CD14-positive monocyte (primary cell): ENCODE data around the gene CLCF1. TPM values are rescaled to one million over a fixed set of nuclear protein-coding genes. Genes with fewer than 3 reads are reported as not detected.

Source experiments
- DNase-seq, 3 donors: peaks; one replicate each; pipeline ENCODE4 v3.0.0-alpha.2; 2011 to 2022
- H2AFZ ChIP-seq: 2 replicates; pipeline ENCODE4 v1.6.0; 2012; ENCODE audit warnings: mild to moderate bottlenecking, low read depth, low read length, inconsistent platforms; ENCODE audit not compliant: insufficient read depth, poor library complexity, severe bottlenecking
- H3K27ac ChIP-seq, 2 donors: 1 replicate in 1 of 2; 2 replicates in 1 of 2; pipeline ENCODE4 v1.5.1; 2012 to 2013; ENCODE audit warnings: low read length in 2 of 2, control low read depth in 1 of 2, inconsistent platforms in 1 of 2, low read depth in 1 of 2, mild to moderate bottlenecking in 1 of 2
- H3K27me3 ChIP-seq, 2 donors: one replicate each; pipeline versions ENCODE4 v1.6.0 to v1.6.1; 2011 to 2013; ENCODE audit warnings: low read length in 2 of 2; ENCODE audit not compliant: control insufficient read depth in 2 of 2, insufficient read depth in 2 of 2
- H3K36me3 ChIP-seq, 2 donors: replicated peaks in 1 of 2; 1 replicate in 1 of 2; 2 replicates in 1 of 2; pipeline versions ENCODE4 v1.5.1 to v1.6.1; 2012 to 2013; ENCODE audit warnings: low read length in 2 of 2, control low read depth in 1 of 2, inconsistent platforms in 1 of 2, mild to moderate bottlenecking in 1 of 2; ENCODE audit not compliant: insufficient read depth in 2 of 2, control insufficient read depth in 1 of 2
- H3K4me1 ChIP-seq, 2 donors: 1 replicate in 1 of 2; 2 replicates in 1 of 2; pipeline versions ENCODE4 v1.5.1 to v1.6.1; 2012 to 2013; ENCODE audit warnings: low read length in 2 of 2, control low read depth in 1 of 2, inconsistent platforms in 1 of 2, mild to moderate bottlenecking in 1 of 2, moderate library complexity in 1 of 2; ENCODE audit not compliant: insufficient read depth in 2 of 2, control insufficient read depth in 1 of 2
- H3K4me2 ChIP-seq: replicated peaks from 2 replicates; pipeline ENCODE3; 2012; ENCODE audit warnings: low read length, moderate library complexity, mild to moderate bottlenecking; ENCODE audit not compliant: poor library complexity, severe bottlenecking; ENCODE audit errors: extremely low read depth
- H3K4me3 ChIP-seq, 3 experiments: fragments of 200-600 bp in 1 of 3; sonication (generic) in 1 of 3; replicated peaks in 1 of 3; 1 replicate in 2 of 3; 2 replicates in 1 of 3; pipeline ENCODE4 v1.5.1; 2011 to 2013; ENCODE audit warnings: low read length in 3 of 3, mild to moderate bottlenecking in 3 of 3, control low read depth in 2 of 3, low read depth in 2 of 3, inconsistent platforms in 1 of 3, moderate library complexity in 1 of 3
- H3K79me2 ChIP-seq: 2 replicates; pipeline ENCODE4 v1.6.0; 2012; ENCODE audit warnings: mild to moderate bottlenecking, control low read depth, inconsistent platforms, low read length, moderate library complexity; ENCODE audit not compliant: insufficient read depth
- H3K9ac ChIP-seq: 2 replicates; pipeline ENCODE4 v1.6.0; 2017; ENCODE audit warnings: low read length, mild to moderate bottlenecking; ENCODE audit not compliant: insufficient read depth, poor library complexity, severe bottlenecking
- H3K9me3 ChIP-seq, 2 donors: replicated peaks in 1 of 2; 1 replicate in 1 of 2; 2 replicates in 1 of 2; pipeline versions ENCODE4 v1.5.1 to v1.6.1; 2012 to 2013; ENCODE audit warnings: low read length in 2 of 2, control low read depth in 1 of 2; ENCODE audit not compliant: control insufficient read depth in 1 of 2, insufficient read depth in 1 of 2
- H4K20me1 ChIP-seq: 2 replicates; pipeline ENCODE4 v1.6.0; 2012; ENCODE audit warnings: mild to moderate bottlenecking, low read length, control low read depth, moderate library complexity; ENCODE audit not compliant: insufficient read depth
- H3K27ac Mint-ChIP-seq, 7 donors: one replicate each; pipeline ENCODE4 v1.8.0; 2020; ENCODE audit warnings: mild to moderate bottlenecking in 7 of 7, mixed read lengths in 7 of 7, moderate library complexity in 6 of 7, inconsistent platforms in 2 of 7
- H3K27me3 Mint-ChIP-seq, 3 donors: one replicate each; pipeline ENCODE4 v1.8.0; 2021 to 2022; ENCODE audit warnings: low read depth in 3 of 3, mild to moderate bottlenecking in 3 of 3, mixed read lengths in 3 of 3, moderate library complexity in 3 of 3, inconsistent platforms in 1 of 3
- H3K36me3 Mint-ChIP-seq, 2 donors: one replicate each; pipeline ENCODE4 v1.8.0; 2020; ENCODE audit warnings: mixed read lengths in 2 of 2, inconsistent platforms in 1 of 2, mild to moderate bottlenecking in 1 of 2
- H3K4me1 Mint-ChIP-seq: one replicate; pipeline ENCODE4 v1.8.0; 2020; ENCODE audit warnings: mild to moderate bottlenecking, mixed read lengths
- H3K4me3 Mint-ChIP-seq, 2 donors: one replicate each; pipeline ENCODE4 v1.8.0; 2020; ENCODE audit warnings: mild to moderate bottlenecking in 2 of 2, mixed read lengths in 2 of 2, moderate library complexity in 1 of 2
- H3K9me3 Mint-ChIP-seq, 7 donors: one replicate each; pipeline ENCODE4 v1.8.0; 2020 to 2022; ENCODE audit warnings: mixed read lengths in 7 of 7, mild to moderate bottlenecking in 6 of 7, moderate library complexity in 6 of 7, inconsistent platforms in 2 of 7
- WGBS: methylation state at CpG from one replicate; pipeline ENCODE4 v1.1.5; 2013; ENCODE audit warnings: missing lambda C conversion rate; ENCODE audit not compliant: insufficient coverage; 5-methylcytosine and 5-hydroxymethylcytosine counted together
- intact Hi-C, 2 donors: fragments of 100-400 bp; cut with micrococcal nuclease; formaldehyde crosslinking; loops; one replicate each; pipeline versions ENCODE4 v1.15.0 to v1.15.1; 2023
- polyA plus RNA-seq, 3 donors: library from polyadenylated mRNA; depleted of rRNA in 1 of 3; unstranded in 2 of 3; stranded (reverse) in 1 of 3; fragments of 300-500 nt in 2 of 3; fragments of >200 nt in 1 of 3; fragmentation: Illumina TruSeq in 2 of 3; gene quantifications; 1 replicate in 2 of 3; 2 replicates in 1 of 3; pipeline ENCODE4 v1.2.3, GENCODE V29; 2012 to 2021
- TF ChIP-seq, protein P1 (sequence below): fragments of 200-600 bp; IDR thresholded peaks from one replicate; pipeline ENCODE4 v1.8.0; 2022; ENCODE audit warnings: antibody characterized with exemption, mild to moderate bottlenecking

Gene CLCF1
- polyA plus RNA-seq, 3 donors = 0.44 to 14.8 (median 0.94) TPM

DNA sequence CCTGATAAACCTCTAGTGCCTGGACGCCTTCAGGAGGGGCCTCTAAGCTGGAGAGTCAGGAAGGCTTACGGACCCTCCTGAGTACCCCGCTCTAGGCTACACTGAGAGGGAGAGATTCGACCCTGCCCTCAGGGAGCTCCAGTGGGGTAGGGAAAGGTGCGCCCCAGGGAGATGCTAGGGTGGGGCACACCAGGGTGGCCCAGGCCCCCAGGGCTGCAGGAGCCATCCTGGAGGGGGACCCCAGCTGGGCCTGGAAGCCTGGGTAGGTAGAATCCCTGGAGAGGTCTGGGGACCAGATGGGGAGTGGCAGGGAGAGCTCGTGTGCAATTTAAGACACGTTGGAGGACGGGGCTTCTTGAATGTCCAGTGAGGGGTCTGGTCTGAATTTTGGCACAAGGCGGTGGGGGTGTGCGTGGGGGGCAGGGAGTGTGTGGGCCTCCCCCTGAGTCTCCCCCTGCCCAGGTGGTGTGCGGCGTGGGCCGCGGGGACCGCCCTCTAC lies 46.8 kb upstream of the CLCF1 start:
- TF ChIP-seq, protein P1, sequence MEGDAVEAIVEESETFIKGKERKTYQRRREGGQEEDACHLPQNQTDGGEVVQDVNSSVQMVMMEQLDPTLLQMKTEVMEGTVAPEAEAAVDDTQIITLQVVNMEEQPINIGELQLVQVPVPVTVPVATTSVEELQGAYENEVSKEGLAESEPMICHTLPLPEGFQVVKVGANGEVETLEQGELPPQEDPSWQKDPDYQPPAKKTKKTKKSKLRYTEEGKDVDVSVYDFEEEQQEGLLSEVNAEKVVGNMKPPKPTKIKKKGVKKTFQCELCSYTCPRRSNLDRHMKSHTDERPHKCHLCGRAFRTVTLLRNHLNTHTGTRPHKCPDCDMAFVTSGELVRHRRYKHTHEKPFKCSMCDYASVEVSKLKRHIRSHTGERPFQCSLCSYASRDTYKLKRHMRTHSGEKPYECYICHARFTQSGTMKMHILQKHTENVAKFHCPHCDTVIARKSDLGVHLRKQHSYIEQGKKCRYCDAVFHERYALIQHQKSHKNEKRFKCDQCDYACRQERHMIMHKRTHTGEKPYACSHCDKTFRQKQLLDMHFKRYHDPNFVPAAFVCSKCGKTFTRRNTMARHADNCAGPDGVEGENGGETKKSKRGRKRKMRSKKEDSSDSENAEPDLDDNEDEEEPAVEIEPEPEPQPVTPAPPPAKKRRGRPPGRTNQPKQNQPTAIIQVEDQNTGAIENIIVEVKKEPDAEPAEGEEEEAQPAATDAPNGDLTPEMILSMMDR = no peak
- peaks cover 31 to 52% of the 10 kb centered on the region in 2 donors for H3K4me1 ChIP-seq
- peak overlapping the region; percentile 64 for H3K9ac ChIP-seq
- Mint-ChIP-seq H3K27ac (no peak overlapping the region), H3K36me3 (peaks cover 4 to 8% of the 10 kb centered on the region in 2 donors), H3K27me3 (peaks cover 28 to 49% (median 41%) of the 10 kb centered on the region in 3 donors), H3K9me3 (peaks cover 0 to 9% (median 2%) of the 10 kb centered on the region in 7 donors), H3K4me1 (peaks cover 32% of the 10 kb centered on the region), H3K4me3 (peak overlapping the region; percentile 72 to 82)
- H3K4me2 ChIP-seq = peak overlapping the region; percentile 89
- no peak for DNase-seq
- no peaks in the 10 kb centered on the region for H3K79me2 ChIP-seq
- H3K4me3 ChIP-seq = peak overlapping the region; percentile 0 to 76 (median 24)
- no peaks in the 10 kb centered on the region for H4K20me1 ChIP-seq
- no peak overlapping the region for H3K27ac ChIP-seq
- H3K9me3 ChIP-seq = no peaks in the 10 kb centered on the region
- H2AFZ ChIP-seq = peak overlapping the region; percentile 86
- intact Hi-C loops = no loop called here
- WGBS = 45% methylated on average over 14 of the region's 15 CpGs
- no peaks in the 10 kb centered on the region for H3K36me3 ChIP-seq
- peaks cover 1 to 48% of the 10 kb centered on the region in 2 donors for H3K27me3 ChIP-seq

DNA sequence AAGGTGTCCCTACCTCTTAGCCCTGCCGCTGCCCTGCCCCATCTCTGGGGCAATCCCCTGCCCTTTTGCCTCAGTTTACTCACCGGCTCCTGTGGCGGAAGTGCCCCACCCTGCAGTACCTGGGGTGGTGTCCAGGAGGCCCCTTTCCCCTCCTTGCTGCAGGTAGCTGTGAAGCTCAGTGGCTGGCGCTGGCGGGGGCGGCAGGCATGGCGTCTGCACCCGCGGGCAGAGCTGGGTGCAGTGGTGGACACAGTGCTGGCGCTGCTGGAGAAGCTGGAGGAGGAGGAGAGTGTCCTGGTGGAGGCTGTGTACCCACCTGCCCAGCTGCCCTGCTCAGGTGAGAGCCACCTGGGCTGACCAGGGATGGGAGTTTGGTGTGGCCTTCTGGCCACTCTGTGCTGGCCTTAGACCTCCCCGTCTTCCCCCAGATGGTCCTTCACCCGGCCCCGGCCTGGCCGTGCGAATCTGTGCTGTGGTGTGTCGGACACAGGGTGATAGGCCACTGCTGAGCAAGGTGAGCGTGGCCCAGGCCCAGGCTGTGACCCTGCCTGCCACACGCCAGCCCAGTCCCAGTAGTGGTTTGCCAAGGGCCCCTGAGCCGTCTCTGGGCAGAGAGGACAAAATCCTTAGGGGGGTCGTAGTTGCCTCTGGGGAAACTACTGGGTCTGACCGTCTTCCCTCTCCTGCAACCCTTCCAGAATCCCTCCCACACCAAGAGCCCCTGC lies 46.1 kb upstream of the CLCF1 start:
- H3K4me2 ChIP-seq = peak overlapping the region; percentile 45
- no peaks in the 10 kb centered on the region for H3K36me3 ChIP-seq
- peaks cover 34 to 57% (median 48%) of the 10 kb centered on the region in 3 donors for H3K27me3 Mint-ChIP-seq
- intact Hi-C loops = no loop called here
- peaks cover 6 to 55% of the 10 kb centered on the region in 2 donors for H3K27me3 ChIP-seq
- H3K4me3 Mint-ChIP-seq = peak overlapping the region; percentile 31 to 82
- peak overlapping the region in 1 of 7 donors; percentile 8 for H3K27ac Mint-ChIP-seq
- H4K20me1 ChIP-seq = no peaks in the 10 kb centered on the region
- H3K36me3 Mint-ChIP-seq = peaks cover 4 to 8% of the 10 kb centered on the region in 2 donors
- no peak overlapping the region for H3K27ac ChIP-seq
- peak overlapping the region; percentile 35 for H2AFZ ChIP-seq
- no peak for DNase-seq
- peaks cover 35% of the 10 kb centered on the region for H3K4me1 Mint-ChIP-seq
- H3K9me3 ChIP-seq = no peaks in the 10 kb centered on the region
- peak overlapping the region in 1 of 3 experiments; percentile 32 for H3K4me3 ChIP-seq
- H3K4me1 ChIP-seq = peaks cover 35 to 56% of the 10 kb centered on the region in 2 donors
- peaks cover 0 to 9% (median 4%) of the 10 kb centered on the region in 7 donors for H3K9me3 Mint-ChIP-seq
- TF ChIP-seq, protein P1 = no peak
- H3K79me2 ChIP-seq = no peaks in the 10 kb centered on the region
- H3K9ac ChIP-seq = no peak overlapping the region
- 89% methylated on average over 19 of the region's 21 CpGs for WGBS
